ENCODE measurements around the gene DLGAP1. TPM values are rescaled to one million over a fixed set of nuclear protein-coding genes. Genes with fewer than 3 reads are reported as not detected.

DLGAP1 gene
- total RNA-seq, 1 experiment from 2014 or later = 23.0 TPM

- TF ChIP-seq ESRRA (CRISPR knock-in tag; IDR thresholded peaks at IDR 0.05; ENCODE audit: borderline replicate concordance) (no peak), E2F1 (CRISPR knock-in tag; IDR thresholded peaks at IDR 0.05) (no peak), ATF6 (CRISPR knock-in tag; IDR thresholded peaks at IDR 0.05) (no peak)
Observed at GRCh38 chr18:3758531-3758930, 696.6 kb downstream of the DLGAP1 start (continued).

- no peaks in the 10 kb centered on the region for H3K27me3 Mint-ChIP-seq (ENCODE audit: low read depth)
- H3K4me3 Mint-ChIP-seq = no peak overlapping the region
- H3K27ac Mint-ChIP-seq = no peak overlapping the region
- TF ChIP-seq ATF1 (CRISPR knock-in tag; IDR thresholded peaks at IDR 0.05) (no peak), CTCF (IDR thresholded peaks at IDR 0.05) (no peak), GTF2I (CRISPR knock-in tag; conservative IDR thresholded peaks at IDR 0.05) (no peak), ZNF138 (CRISPR knock-in tag; conservative IDR thresholded peaks at IDR 0.05) (no peak), ETV6 (CRISPR knock-in tag; IDR thresholded peaks at IDR 0.05) (no peak), AR (CRISPR knock-in tag; IDR thresholded peaks at IDR 0.05) (no peak), FOXP4 (CRISPR knock-in tag; IDR thresholded peaks at IDR 0.05) (no peak), E2F1 (CRISPR knock-in tag; IDR thresholded peaks at IDR 0.05) (no peak), MLX (CRISPR knock-in tag; IDR thresholded peaks at IDR 0.05) (no peak), ZNF317 (CRISPR knock-in tag; IDR thresholded peaks at IDR 0.05; ENCODE audit: borderline replicate concordance, low read depth) (no peak), NFATC4 (CRISPR knock-in tag; IDR thresholded peaks at IDR 0.05) (no peak), ZNF232 (CRISPR knock-in tag; IDR thresholded peaks at IDR 0.05) (no peak), JUN (CRISPR knock-in tag; IDR thresholded peaks at IDR 0.05) (no peak), TCF7 (CRISPR knock-in tag; IDR thresholded peaks at IDR 0.05; ENCODE audit: low read depth) (no peak), SP1 (CRISPR knock-in tag; conservative IDR thresholded peaks at IDR 0.05) (no peak), TP53 (CRISPR knock-in tag; IDR thresholded peaks at IDR 0.05) (no peak)
- CTCF ChIA-PET = interaction anchor here (1.0 to 4.0 kb wide), 2 partner anchors 15 to 107 kb away, joined by 3 to 42 read pairs; no protein-coding TSS in a partner anchor
- H3K9me3 Mint-ChIP-seq = peaks cover 11% of the 10 kb centered on the region
- DNase-seq (ENCODE audit: low spot score) = no peak
- no peak for ATAC-seq
- peaks cover 15% of the 10 kb centered on the region for H3K4me1 Mint-ChIP-seq
- peaks cover 6% of the 10 kb centered on the region; the same call in 1 of the 2 replicates for H3K36me3 Mint-ChIP-seq
- POLR2A ChIA-PET = no interaction called here
Observed at GRCh38 chr18:3757361-3757760, 697.7 kb downstream of the DLGAP1 start.

All from WTC11 (cell line).